HL-60 (cell line): Measurements from ENCODE around the gene RELN.

Source experiments
- DNase-seq, 2 experiments: peaks; one replicate each; pipeline ENCODE4 v3.0.0-alpha.2; 2010 to 2020; ENCODE audit warnings: low read depth in 1 of 2, low spot score in 1 of 2
- H3K27ac ChIP-seq: fragments of 250-450 bp; sonication (Bioruptor Pico); replicated peaks from 2 replicates; pipeline ENCODE4 v1.5.1; 2020; ENCODE audit warnings: mild to moderate bottlenecking, moderate library complexity
- H3K27me3 ChIP-seq: fragments of 250-450 bp; sonication (Bioruptor Pico); 2 replicates; pipeline ENCODE4 v1.5.1; 2021; ENCODE audit warnings: mild to moderate bottlenecking, moderate library complexity; ENCODE audit not compliant: insufficient read depth, poor library complexity, severe bottlenecking
- H3K4me3 ChIP-seq: replicated peaks from 2 replicates; pipeline ENCODE4 v1.5.1; 2011; ENCODE audit warnings: mild to moderate bottlenecking, control low read depth, low read length; ENCODE audit not compliant: insufficient read depth
- CTCF ChIP-seq: IDR thresholded peaks from one replicate; pipeline ENCODE4 v1.5.1; 2011; ENCODE audit warnings: low read length, control low read depth, inconsistent platforms; ENCODE audit not compliant: insufficient read depth
- GABPA ChIP-seq: IDR thresholded peaks from 2 replicates; pipeline ENCODE4 v1.6.1; 2012; ENCODE audit warnings: low read depth
- POLR2AphosphoS5 ChIP-seq: IDR thresholded peaks from 2 replicates; pipeline ENCODE4 v1.6.1; 2012; ENCODE audit warnings: low read depth
- REST ChIP-seq: IDR thresholded peaks from 2 replicates; pipeline ENCODE4 v1.6.1; 2012; ENCODE audit warnings: low read depth; ENCODE audit not compliant: insufficient replicate concordance
- SPI1 ChIP-seq: IDR thresholded peaks from 2 replicates; pipeline ENCODE4 v1.6.1; 2012; ENCODE audit warnings: low read depth, mild to moderate bottlenecking, borderline replicate concordance

RELN gene

GRCh38 chr7:103540338-103540737 lies 449.1 kb downstream of the RELN start:
- TF ChIP-seq CTCF (no peak), GABPA (no peak), REST (no peak), SPI1 (no peak), POLR2AphosphoS5 (no peak)
- Histone ChIP-seq H3K27ac (no peak overlapping the region), H3K4me3 (no peak overlapping the region), H3K27me3 (peaks cover 10% of the 10 kb centered on the region)
- no peak for DNase-seq

- DNase-seq: no peak
- H3K4me3 ChIP-seq: no peak overlapping the region
- H3K27me3 ChIP-seq: peaks cover 10% of the 10 kb centered on the region
- no peak overlapping the region for H3K27ac ChIP-seq
- TF ChIP-seq SPI1 (no peak), REST (no peak), GABPA (no peak), POLR2AphosphoS5 (no peak), CTCF (no peak)
These were observed 449.6 kb downstream of the RELN start for GRCh38 chr7:103539875-103540274.

DNA sequence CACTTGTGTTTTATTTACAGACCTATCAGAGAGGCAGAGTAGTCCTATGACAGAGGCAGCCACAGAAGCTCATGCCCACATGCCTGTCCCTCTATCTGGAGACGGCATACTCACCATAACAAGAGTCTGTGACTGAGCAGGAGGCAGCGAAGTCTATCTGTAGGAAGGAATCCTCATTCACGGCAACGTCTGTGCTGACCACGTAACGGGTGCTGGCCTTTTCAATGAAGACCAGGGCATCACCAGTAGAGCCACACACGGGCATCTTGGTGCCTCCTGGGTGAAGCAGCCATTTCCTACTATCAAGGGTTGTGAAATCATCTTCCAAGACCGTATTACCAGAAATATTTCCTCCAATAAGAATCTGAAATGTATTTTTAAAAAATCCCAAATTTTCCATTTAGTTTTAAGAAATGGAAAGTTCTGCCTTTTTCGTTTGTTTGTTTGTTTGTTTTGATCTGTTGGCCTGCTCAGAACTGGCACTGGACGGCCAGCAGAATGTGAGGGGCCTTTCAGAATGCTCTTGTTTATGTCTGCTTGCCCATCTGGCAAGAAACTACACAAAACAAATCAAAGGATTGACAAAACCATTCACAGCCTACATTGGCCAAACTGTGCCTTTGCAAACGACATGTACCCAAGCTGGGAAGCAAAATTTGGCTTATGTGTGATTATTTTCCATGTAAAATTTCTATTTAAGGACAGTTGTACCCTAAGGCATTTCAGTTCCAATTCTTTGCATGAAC lies 450.3 kb downstream of the RELN start:
- Histone ChIP-seq H3K27ac (no peak overlapping the region), H3K27me3 (peaks cover 10% of the 10 kb centered on the region), H3K4me3 (no peak overlapping the region)
- TF ChIP-seq SPI1: no peak
- no peak for TF ChIP-seq REST
- no peak for TF ChIP-seq POLR2AphosphoS5
- no peak for TF ChIP-seq CTCF
- TF ChIP-seq GABPA: no peak
- no peak for DNase-seq
